ENCODE results near the gene SNX10. TPM values are rescaled to one million over a fixed set of nuclear protein-coding genes. Genes with fewer than 3 reads are reported as not detected.

SNX10 gene
- total and polyA plus RNA-seq, 2 of the 8 experiments (the other 6 are each of a cell fraction or from before 2014, with no cell fraction given) = 4.4 to 9.6 TPM

GRCh38 chr7:26265499-26266075 lies 26.1 kb upstream of the SNX10 start:
- H3K9ac ChIP-seq (replicated peaks in 1 of 4; ENCODE audit: extremely low read depth in 1 of 4, low read depth in 3 of 4, low read length in 3 of 4) = no peak overlapping the region
- H4K5ac ChIP-seq (ENCODE audit: insufficient read length, low read depth, low read length) = no peak overlapping the region
- no peak overlapping the region for H3K56ac ChIP-seq (replicated peaks; ENCODE audit: insufficient read length, low read depth, low read length)
- no peak overlapping the region for H2AK5ac ChIP-seq (ENCODE audit: low read depth, low read length)
- H3K4ac ChIP-seq (replicated peaks; ENCODE audit: insufficient read length, low read depth, low read length) = no peak overlapping the region
- H3K18ac ChIP-seq (ENCODE audit: extremely low read depth, low read length) = no peak overlapping the region
- H2BK15ac ChIP-seq (ENCODE audit: low read length) = no peak overlapping the region
- no peak overlapping the region for H2BK12ac ChIP-seq (ENCODE audit: low read depth, low read length)
- H3K23ac ChIP-seq (ENCODE audit: insufficient read length) = no peak overlapping the region
- ChIA-PET POLR2A (ENCODE audit: partially characterized antibody) (no interaction called here), CTCF (ENCODE audit: partially characterized antibody) (no interaction called here)
- no peaks in the 10 kb centered on the region for H3K4me1 ChIP-seq (replicated peaks in 1 of 4; ENCODE audit: control insufficient read depth in 3 of 4, insufficient read depth in 4 of 4, low read length in 3 of 4)
- no peak overlapping the region for H3K4me2 ChIP-seq (ENCODE audit: insufficient read depth in 1 of 2, low read depth in 2 of 2, low read length in 2 of 2)
- H3K23me2 ChIP-seq (ENCODE audit: low read depth, low read length) = no peaks in the 10 kb centered on the region
- H3K27me3 ChIP-seq (replicated peaks in 1 of 4; ENCODE audit: control insufficient read depth in 3 of 4, extremely low read depth in 1 of 4, insufficient read depth in 3 of 4, low read length in 3 of 4) = no peaks in the 10 kb centered on the region
- FAIRE-seq (no peak), DNase-seq (ENCODE audit: low read depth in 1 of 2, low spot score in 2 of 2) (no peak)
- no peak overlapping the region for H2BK20ac ChIP-seq (ENCODE audit: low read length)
- no peaks in the 10 kb centered on the region for H3K79me1 ChIP-seq (ENCODE audit: low read depth, low read length)
- peaks cover 0 to 4% (median 0%) of the 10 kb centered on the region in 4 experiments; a peak in 2 of 8 replicates for H3K36me3 ChIP-seq (ENCODE audit: control insufficient read depth in 2 of 4, insufficient read depth in 4 of 4, low read length in 3 of 4)
- H2BK5ac ChIP-seq (ENCODE audit: low read depth, low read length) = no peak overlapping the region
- no peak overlapping the region for H4K91ac ChIP-seq (replicated peaks; ENCODE audit: insufficient read length, low read length)
- no peak overlapping the region for H3K27ac ChIP-seq (ENCODE audit: low read depth, low read length)
- H2BK120ac ChIP-seq (replicated peaks; ENCODE audit: low read depth, low read length) = no peak overlapping the region
- H2AFZ ChIP-seq (ENCODE audit: low read length) = no peak overlapping the region
- H4K20me1 ChIP-seq (replicated peaks in 1 of 2; ENCODE audit: control insufficient read depth in 1 of 2, insufficient read depth in 2 of 2, low read length in 2 of 2) = no peaks in the 10 kb centered on the region
- no peak for TF ChIP-seq KDM4A (IDR thresholded peaks at IDR 0.05; ENCODE audit: low read depth, low read length, severe bottlenecking)
- no peak for TF ChIP-seq RNF2 (IDR thresholded peaks at IDR 0.05; ENCODE audit: borderline replicate concordance, low read depth, low read length, missing control alignments, poor library complexity, severe bottlenecking)
- no peak for TF ChIP-seq ATF2 (IDR thresholded peaks at IDR 0.05; ENCODE audit: low read length)
- no peak for TF ChIP-seq YY1 (IDR thresholded peaks at IDR 0.05; ENCODE audit: low read depth, low read length)
- no peak overlapping the region for H3K14ac ChIP-seq (ENCODE audit: insufficient read length)
- no peak overlapping the region for H3K4me3 ChIP-seq (ENCODE audit: extremely low read depth in 1 of 4, insufficient read depth in 2 of 4, low read depth in 3 of 4, low read length in 4 of 4)
- no peaks in the 10 kb centered on the region for H3K79me2 ChIP-seq (ENCODE audit: control insufficient read depth in 1 of 2, insufficient read depth in 2 of 2, low read length in 2 of 2)
- 89% methylated on average over 5 of the region's 5 CpGs; no CpG with 5 or more reads in 1 of the 2 experiments for WGBS, 2 experiments (ENCODE audit: extremely low coverage in 1 of 2, insufficient coverage in 1 of 2, insufficient read length in 1 of 2, insufficient replicate concordance in 2 of 2, low coverage in 1 of 2, low lambda C conversion rate in 2 of 2, missing lambda C conversion rate in 1 of 2)
- H4K8ac ChIP-seq (ENCODE audit: extremely low read depth, insufficient read depth, low read length) = no peak overlapping the region
- H3K9me3 ChIP-seq (ENCODE audit: insufficient read depth in 2 of 2, low read depth in 1 of 2, low read length in 1 of 2) = peaks cover 14 to 24% of the 10 kb centered on the region in 2 experiments

Data from H1 (cell line).